BLaER1 (cell line): Measurements from ENCODE around the gene PHF21B.

Experiments
- H3K27ac ChIP-seq: shearing (Covaris generic); formaldehyde crosslinking; 2 replicates; pipeline ENCODE4 v1.8.1; 2022
- H3K27me3 ChIP-seq: shearing (Covaris generic); formaldehyde crosslinking; 2 replicates; pipeline ENCODE4 v1.8.1; 2022
- H3K36me3 ChIP-seq: shearing (Covaris generic); formaldehyde crosslinking; 2 replicates; pipeline ENCODE4 v1.8.1; 2022
- H3K4me1 ChIP-seq: shearing (Covaris generic); formaldehyde crosslinking; 2 replicates; pipeline ENCODE4 v1.8.1; 2022
- H3K4me2 ChIP-seq: shearing (Covaris generic); formaldehyde crosslinking; 2 replicates; pipeline ENCODE4 v1.8.1; 2022
- H3K4me3 ChIP-seq: shearing (Covaris generic); formaldehyde crosslinking; 2 replicates; pipeline ENCODE4 v1.8.1; 2022
- H3K9ac ChIP-seq: shearing (Covaris generic); formaldehyde crosslinking; 2 replicates; pipeline ENCODE4 v1.8.1; 2022
- H3K9me3 ChIP-seq: shearing (Covaris generic); formaldehyde crosslinking; 2 replicates; pipeline ENCODE4 v1.8.1; 2022
- H4K20me1 ChIP-seq: shearing (Covaris generic); formaldehyde crosslinking; 2 replicates; pipeline ENCODE4 v1.8.1; 2022
- Cebpa-rat ChIP-seq: shearing (Covaris generic); IDR thresholded peaks from 2 replicates; pipeline ENCODE4 v1.8.1; 2022

PHF21B gene

DNA sequence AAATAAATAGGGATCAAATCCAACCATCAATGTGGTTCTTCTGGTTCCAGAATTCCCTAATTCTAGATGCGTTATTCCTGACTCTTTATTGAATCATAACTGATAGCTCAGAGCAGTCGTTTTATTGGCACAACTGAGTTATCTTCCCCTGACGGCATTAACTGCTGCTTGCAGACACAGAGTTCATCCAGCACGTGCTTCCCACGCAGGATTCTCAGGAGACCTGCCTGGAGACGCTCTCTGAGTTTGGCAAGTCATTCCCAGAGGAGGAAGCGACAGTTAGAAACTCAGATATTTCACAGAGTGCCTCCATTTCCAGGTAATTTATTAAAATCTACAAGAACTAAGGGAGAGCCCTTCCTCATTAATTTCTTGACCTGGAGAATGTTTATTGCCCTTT is 35.4 kb upstream of the PHF21B start:
- Histone ChIP-seq H3K27me3 (no peaks in the 10 kb centered on the region), H4K20me1 (no peaks in the 10 kb centered on the region), H3K36me3 (no peaks in the 10 kb centered on the region), H3K4me2 (peak overlapping the region; percentile 45), H3K9me3 (peaks cover 9% of the 10 kb centered on the region; the same call in 1 of the 2 replicates), H3K9ac (no peak overlapping the region), H3K4me3 (no peak overlapping the region), H3K27ac (no peak overlapping the region), H3K4me1 (peaks cover 17% of the 10 kb centered on the region)
- no peak for TF ChIP-seq Cebpa-rat

DNA sequence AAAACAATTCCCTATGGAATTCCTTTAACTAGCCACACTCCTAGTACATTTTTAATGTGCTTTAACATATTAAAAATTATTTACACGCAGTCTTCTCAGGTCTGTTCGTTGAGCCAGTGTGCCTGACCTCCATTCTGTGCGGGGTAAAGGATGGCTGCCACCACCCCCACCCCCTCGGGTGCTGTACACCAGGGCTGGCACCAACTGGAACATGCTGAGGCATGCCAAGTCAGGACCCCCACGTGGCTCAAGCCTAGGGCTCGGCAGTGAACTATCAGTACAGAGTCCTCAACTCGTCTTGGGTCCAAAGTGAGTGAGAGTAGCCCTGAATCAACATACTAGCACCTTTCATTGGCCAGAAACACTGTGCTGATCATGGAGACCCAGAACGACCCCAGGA is 32.5 kb upstream of the PHF21B start:
- Histone ChIP-seq H3K36me3 (no peaks in the 10 kb centered on the region), H3K9me3 (peaks cover 22% of the 10 kb centered on the region), H3K27me3 (no peaks in the 10 kb centered on the region), H3K9ac (no peak overlapping the region), H3K4me2 (no peak overlapping the region), H4K20me1 (no peaks in the 10 kb centered on the region), H3K27ac (no peak overlapping the region), H3K4me1 (peaks cover 17% of the 10 kb centered on the region), H3K4me3 (no peak overlapping the region)
- TF ChIP-seq Cebpa-rat, result no peak

DNA sequence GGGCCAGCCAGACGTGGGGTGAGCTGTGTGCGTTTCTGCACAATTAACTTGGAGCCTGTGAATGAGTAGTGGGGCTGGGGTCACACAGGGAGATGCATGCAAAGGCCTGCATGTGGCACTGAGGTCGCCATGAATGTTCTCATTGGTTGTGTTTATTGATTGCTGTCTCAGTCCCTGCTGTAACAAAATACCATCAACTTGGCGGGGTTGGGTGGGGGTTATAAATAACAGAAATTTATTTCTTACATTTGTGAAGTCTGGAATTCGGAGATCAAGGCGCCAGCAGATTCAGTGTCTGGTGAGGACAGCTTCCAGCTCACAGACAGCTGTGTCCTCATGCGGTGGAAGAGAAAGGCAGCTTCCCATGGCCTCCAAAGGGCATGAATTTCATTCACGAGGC is 29.3 kb upstream of the PHF21B start:
- Histone ChIP-seq H3K36me3 (no peaks in the 10 kb centered on the region), H3K9me3 (peaks cover 20% of the 10 kb centered on the region), H4K20me1 (no peaks in the 10 kb centered on the region), H3K4me2 (no peak overlapping the region), H3K4me1 (peaks cover 25% of the 10 kb centered on the region), H3K27me3 (no peaks in the 10 kb centered on the region), H3K27ac (no peak overlapping the region), H3K9ac (no peak overlapping the region), H3K4me3 (no peak overlapping the region)
- no peak for TF ChIP-seq Cebpa-rat

DNA sequence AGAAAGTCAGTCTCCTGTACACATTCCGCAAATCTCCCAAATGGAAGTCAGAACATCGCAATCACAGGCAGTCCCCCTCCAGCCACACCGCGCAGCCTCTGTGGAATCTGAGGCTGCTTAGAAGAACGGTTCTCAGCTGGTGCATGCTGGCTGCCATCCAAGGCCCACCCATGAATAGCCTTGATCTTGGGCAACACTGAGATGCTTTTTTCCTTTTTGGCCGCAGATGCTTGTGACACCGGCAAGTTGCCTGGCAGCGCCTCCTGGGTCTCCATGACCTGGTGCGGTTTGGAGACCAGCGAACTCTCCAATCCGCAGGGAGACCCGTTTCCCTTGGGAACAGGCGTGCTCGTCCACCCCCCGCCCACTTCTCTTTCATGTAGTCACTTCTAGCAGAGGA is 26.3 kb upstream of the PHF21B start:
- TF ChIP-seq Cebpa-rat, result no peak
- no peaks in the 10 kb centered on the region for H3K27me3 ChIP-seq
- H3K4me2 ChIP-seq, result no peak overlapping the region

DNA sequence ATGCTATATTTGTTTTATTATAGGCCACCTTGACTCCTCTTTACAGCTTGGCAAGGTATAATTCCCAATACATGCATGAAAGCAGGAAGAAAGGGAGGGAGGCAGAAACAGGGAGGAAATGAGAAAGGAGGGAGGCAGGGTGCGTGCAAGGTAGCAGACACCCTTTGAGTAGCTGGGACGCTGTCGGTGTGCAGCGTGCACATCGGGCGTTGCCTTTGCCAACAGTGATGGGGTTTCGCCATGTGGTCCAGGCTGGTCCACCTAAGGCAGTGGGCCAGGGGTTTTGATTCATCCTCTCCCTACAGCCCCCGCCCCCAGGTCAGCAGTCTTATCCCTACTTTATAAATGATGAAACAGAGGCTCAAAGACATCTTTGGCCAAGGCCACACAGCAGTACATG is 25.0 kb upstream of the PHF21B start:
- H3K27me3 ChIP-seq, result no peaks in the 10 kb centered on the region
- no peaks in the 10 kb centered on the region for H3K36me3 ChIP-seq
- no peak overlapping the region for H3K27ac ChIP-seq
- H4K20me1 ChIP-seq, result peaks cover 4% of the 10 kb centered on the region; the same call in 1 of the 2 replicates
- no peak overlapping the region for H3K4me3 ChIP-seq
- H3K9me3 ChIP-seq, result peaks cover 20% of the 10 kb centered on the region
- H3K4me2 ChIP-seq, result no peak overlapping the region
- no peak for TF ChIP-seq Cebpa-rat
- peaks cover 39% of the 10 kb centered on the region for H3K4me1 ChIP-seq
- no peak overlapping the region for H3K9ac ChIP-seq

More for the DNA sequence above, 26.3 kb upstream of the PHF21B start:
- Histone ChIP-seq H4K20me1 (peaks cover 4% of the 10 kb centered on the region; the same call in 1 of the 2 replicates), H3K36me3 (no peaks in the 10 kb centered on the region), H3K9ac (no peak overlapping the region), H3K27ac (no peak overlapping the region), H3K9me3 (peaks cover 20% of the 10 kb centered on the region), H3K4me1 (peaks cover 39% of the 10 kb centered on the region), H3K4me3 (no peak overlapping the region)

DNA sequence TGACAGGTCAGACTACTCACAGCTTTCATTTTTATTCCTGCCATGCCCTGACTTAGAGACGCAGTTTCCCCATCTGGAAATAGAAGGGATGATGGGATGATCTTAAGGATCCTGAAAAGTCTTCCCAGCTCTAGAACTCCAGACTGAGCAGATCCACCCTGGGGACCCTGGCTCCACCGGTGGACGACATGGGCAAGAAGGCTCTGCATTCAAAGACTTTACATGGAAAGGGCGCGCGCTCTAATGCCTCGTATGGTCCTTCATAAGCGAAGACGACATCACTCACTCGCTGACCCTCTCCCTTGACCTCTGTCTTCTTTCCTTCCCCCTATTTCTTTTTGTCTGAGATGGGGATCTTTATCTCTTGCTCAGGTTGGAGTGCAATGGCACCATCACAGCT is 24.4 kb upstream of the PHF21B start:
- peak overlapping the region; percentile 66 for H3K4me2 ChIP-seq
- TF ChIP-seq Cebpa-rat, result no peak
- peaks cover 20% of the 10 kb centered on the region for H3K9me3 ChIP-seq
- H4K20me1 ChIP-seq, result peaks cover 4% of the 10 kb centered on the region; the same call in 1 of the 2 replicates
- H3K27me3 ChIP-seq, result no peaks in the 10 kb centered on the region
- no peak overlapping the region for H3K9ac ChIP-seq
- H3K36me3 ChIP-seq, result no peaks in the 10 kb centered on the region
- peaks cover 39% of the 10 kb centered on the region for H3K4me1 ChIP-seq
- no peak overlapping the region for H3K4me3 ChIP-seq
- no peak overlapping the region for H3K27ac ChIP-seq

DNA sequence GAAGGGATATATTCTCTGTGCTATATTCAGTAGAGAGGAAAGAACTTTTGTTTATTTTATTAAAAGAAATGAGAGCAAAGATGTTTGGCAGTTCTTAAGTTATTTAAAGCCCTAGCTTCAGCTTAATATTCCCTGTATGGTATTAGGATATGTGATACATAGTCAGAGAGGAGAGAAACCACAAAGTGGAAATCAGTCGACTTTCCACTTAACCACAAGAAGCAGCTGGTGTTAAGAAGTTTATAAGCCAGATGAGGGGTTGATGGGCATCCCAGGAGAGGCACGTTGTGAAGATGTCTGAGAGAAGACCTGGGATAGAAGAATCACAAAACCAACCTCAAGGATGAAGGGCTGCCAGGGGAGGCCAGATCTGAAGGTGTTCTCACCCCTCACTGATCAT is 23.3 kb upstream of the PHF21B start:
- H3K4me3 ChIP-seq, result no peak overlapping the region
- no peak overlapping the region for H3K9ac ChIP-seq
- peak overlapping the region; percentile 66 for H3K4me2 ChIP-seq
- no peak overlapping the region for H3K27ac ChIP-seq
- H3K36me3 ChIP-seq, result no peaks in the 10 kb centered on the region
- H4K20me1 ChIP-seq, result peaks cover 4% of the 10 kb centered on the region; the same call in 1 of the 2 replicates
- TF ChIP-seq Cebpa-rat, result no peak
- H3K9me3 ChIP-seq, result peaks cover 12% of the 10 kb centered on the region
- H3K4me1 ChIP-seq, result peaks cover 45% of the 10 kb centered on the region
- no peaks in the 10 kb centered on the region for H3K27me3 ChIP-seq

DNA sequence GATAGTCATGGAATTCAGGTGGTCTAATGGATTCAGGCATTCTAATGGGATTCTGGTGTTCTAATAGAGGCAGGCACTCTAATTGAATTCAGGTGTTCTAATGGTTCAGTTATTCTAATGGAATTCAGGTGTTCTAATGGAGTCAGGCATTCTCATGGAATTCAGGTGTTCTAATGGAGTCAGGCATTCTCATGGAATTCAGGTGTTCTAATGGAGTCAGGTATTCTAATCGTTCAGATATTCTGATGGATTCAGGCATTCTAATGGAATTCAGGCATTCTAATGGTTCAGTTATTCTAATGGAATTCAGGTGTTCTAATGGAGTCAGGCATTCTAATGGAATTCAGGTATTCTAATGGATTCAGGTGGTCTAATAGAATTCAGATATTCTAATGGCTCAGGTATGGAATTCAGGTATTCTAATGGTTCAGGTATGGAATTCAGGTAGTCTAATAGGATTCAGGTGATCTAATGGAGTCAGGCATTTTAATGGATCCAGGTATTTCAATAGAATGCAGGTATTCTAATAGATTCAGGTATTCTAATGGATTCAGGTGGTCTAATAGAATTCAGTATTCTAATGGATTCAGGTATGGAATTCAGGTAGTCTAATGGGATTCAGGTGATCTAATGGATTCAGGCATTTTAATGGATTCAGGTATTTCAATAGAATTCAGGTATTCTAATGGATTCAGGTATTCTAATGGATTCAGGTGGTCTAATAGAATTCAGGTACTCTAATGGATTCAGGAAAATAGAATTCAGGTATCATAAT is 22.0 kb upstream of the PHF21B start:
- Histone ChIP-seq H3K36me3 (no peaks in the 10 kb centered on the region), H3K4me2 (peak overlapping the region; percentile 66; the same call in 1 of the 2 replicates), H4K20me1 (peaks cover 4% of the 10 kb centered on the region; the same call in 1 of the 2 replicates), H3K27me3 (no peaks in the 10 kb centered on the region), H3K4me1 (peaks cover 41% of the 10 kb centered on the region), H3K9me3 (peaks cover under 1% of the 10 kb centered on the region), H3K27ac (no peak overlapping the region), H3K4me3 (no peak overlapping the region), H3K9ac (no peak overlapping the region)
- TF ChIP-seq Cebpa-rat, result no peak

DNA sequence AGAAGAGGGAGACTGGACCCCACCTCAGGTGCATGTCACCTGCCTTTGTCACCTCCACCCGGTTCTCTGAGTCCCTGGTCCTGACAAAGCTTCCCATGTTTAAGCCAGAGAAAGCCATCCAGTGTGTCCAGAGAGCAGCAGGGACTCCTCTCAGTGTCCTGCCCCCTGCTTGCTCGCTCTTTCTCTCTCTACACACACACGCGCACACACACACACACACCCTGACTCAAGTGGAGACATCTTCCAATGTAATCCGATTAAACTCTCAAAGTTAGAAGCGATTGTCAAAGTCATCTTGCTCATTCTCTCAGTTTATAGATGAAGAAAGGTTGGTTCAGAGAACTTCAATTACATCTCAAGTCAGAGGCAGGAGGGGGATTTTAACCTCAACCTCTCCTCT is 19.7 kb upstream of the PHF21B start:
- Histone ChIP-seq H3K27ac (no peak overlapping the region), H4K20me1 (peaks cover 4% of the 10 kb centered on the region; the same call in 1 of the 2 replicates), H3K4me3 (no peak overlapping the region), H3K9me3 (no peaks in the 10 kb centered on the region), H3K36me3 (no peaks in the 10 kb centered on the region), H3K9ac (no peak overlapping the region), H3K4me1 (peaks cover 34% of the 10 kb centered on the region), H3K4me2 (no peak overlapping the region), H3K27me3 (no peaks in the 10 kb centered on the region)
- TF ChIP-seq Cebpa-rat, result no peak

DNA sequence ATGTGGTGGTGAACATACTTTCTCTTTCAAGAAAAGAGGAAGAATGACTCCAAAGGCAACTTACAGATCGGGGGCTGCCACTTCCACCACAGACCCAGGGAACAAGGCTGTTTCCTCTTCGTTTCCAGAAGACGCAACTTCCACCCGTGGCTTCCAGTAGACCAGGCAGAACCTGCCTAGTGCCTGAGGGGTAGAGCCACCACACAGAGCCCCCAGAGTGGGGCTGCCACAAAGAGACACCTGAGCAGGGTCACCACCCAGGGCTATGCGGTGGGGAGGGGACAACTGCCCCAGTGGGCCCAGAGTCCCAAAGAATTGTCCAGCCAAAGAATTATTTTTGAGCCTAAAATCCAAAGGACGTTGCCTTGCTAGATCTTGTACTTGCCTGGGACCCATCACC is 16.7 kb upstream of the PHF21B start:
- no peaks in the 10 kb centered on the region for H4K20me1 ChIP-seq
- TF ChIP-seq Cebpa-rat, result no peak
- no peaks in the 10 kb centered on the region for H3K36me3 ChIP-seq
- H3K4me3 ChIP-seq, result no peak overlapping the region
- H3K4me1 ChIP-seq, result peaks cover 16% of the 10 kb centered on the region; the same call in 1 of the 2 replicates
- H3K4me2 ChIP-seq, result no peak overlapping the region
- H3K9ac ChIP-seq, result no peak overlapping the region
- no peaks in the 10 kb centered on the region for H3K9me3 ChIP-seq
- no peak overlapping the region for H3K27ac ChIP-seq
- H3K27me3 ChIP-seq, result no peaks in the 10 kb centered on the region
